Thoracic aorta (tissue), 2 donors: Measurements from ENCODE around the gene DNAH17. TPM values are rescaled to one million over a fixed set of nuclear protein-coding genes. Genes with fewer than 3 reads are reported as not detected.

ENCODE experiments used
- ATAC-seq: fragments of 150-250 bp; one replicate; pipeline ENCODE4 v1.8.0; 2017; ENCODE audit warnings: low read depth; ENCODE audit not compliant: insufficient number of reproducible peaks, low FRiP score
- DNase-seq: peaks from one replicate; pipeline ENCODE4 v3.0.0-alpha.2; 2020; ENCODE audit warnings: low spot score
- H3K27ac ChIP-seq, 2 donors: fragments of 200-600 bp; sonication (generic); 1 replicate in 1 of 2; 2 replicates in 1 of 2; pipeline ENCODE4 v1.5.1; 2016; ENCODE audit warnings: mild to moderate bottlenecking in 2 of 2, moderate library complexity in 2 of 2
- H3K27me3 ChIP-seq: fragments of 200-600 bp; sonication (generic); replicated peaks from 2 replicates; pipeline ENCODE4 v1.6.0; 2016; ENCODE audit warnings: mild to moderate bottlenecking; ENCODE audit not compliant: insufficient read depth
- H3K36me3 ChIP-seq: fragments of 200-600 bp; sonication (generic); one replicate; pipeline ENCODE4 v1.5.1; 2016
- H3K4me1 ChIP-seq, 2 donors: fragments of 200-600 bp; sonication (generic); 1 replicate in 1 of 2; 2 replicates in 1 of 2; pipeline versions ENCODE4 v1.5.1 to v1.6.0; 2016; ENCODE audit warnings: low read depth in 2 of 2, mild to moderate bottlenecking in 1 of 2; ENCODE audit not compliant: control insufficient read depth in 1 of 2
- H3K4me3 ChIP-seq: fragments of 200-600 bp; sonication (generic); 2 replicates; pipeline ENCODE4 v1.5.1; 2016; ENCODE audit warnings: mild to moderate bottlenecking
- H3K9me3 ChIP-seq: fragments of 200-600 bp; sonication (generic); 2 replicates; pipeline ENCODE4 v1.5.1; 2016
- CTCF ChIP-seq: fragments of 200-600 bp; sonication (generic); IDR thresholded peaks from one replicate; pipeline ENCODE4 v1.5.1; 2019; ENCODE audit warnings: antibody characterized with exemption
- total RNA-seq, 2 donors: library from RNA; depleted of rRNA; stranded (reverse); fragments of >200 nt; gene quantifications; one replicate each; pipeline versions ENCODE4 v1.1.0 to v1.2.3, GENCODE V29; 2016

The DNAH17 gene
- total RNA-seq, 2 donors from 2014 or later = 0.14 TPM

- DNase-seq = no peak
- H3K4me1 ChIP-seq = peaks cover 12 to 34% of the 10 kb centered on the region in 2 donors
- no peak overlapping the region for H3K4me3 ChIP-seq
- no peak for TF ChIP-seq CTCF
- H3K9me3 ChIP-seq = no peaks in the 10 kb centered on the region
- H3K27me3 ChIP-seq = no peaks in the 10 kb centered on the region
- no peak for ATAC-seq
- H3K36me3 ChIP-seq = peaks cover 15% of the 10 kb centered on the region
- H3K27ac ChIP-seq = no peak overlapping the region
Observed at GRCh38 chr17:78395155-78395554, 182.0 kb downstream of the DNAH17 start.

- Histone ChIP-seq H3K9me3 (no peaks in the 10 kb centered on the region), H3K36me3 (peaks cover 6% of the 10 kb centered on the region), H3K27ac (no peak overlapping the region), H3K27me3 (no peaks in the 10 kb centered on the region), H3K4me1 (peaks cover 12 to 37% of the 10 kb centered on the region in 2 donors), H3K4me3 (no peak overlapping the region)
- TF ChIP-seq CTCF = no peak
- DNase-seq (no peak), ATAC-seq (no peak)
Observed at GRCh38 chr17:78394209-78394608, 183.0 kb downstream of the DNAH17 start.

GRCh38 chr17:78393575-78393974 lies 183.6 kb downstream of the DNAH17 start:
- DNase-seq (no peak), ATAC-seq (no peak)
- Histone ChIP-seq H3K27ac (no peak overlapping the region), H3K9me3 (no peaks in the 10 kb centered on the region), H3K36me3 (no peaks in the 10 kb centered on the region), H3K4me1 (peaks cover 12 to 40% of the 10 kb centered on the region in 2 donors), H3K27me3 (no peaks in the 10 kb centered on the region), H3K4me3 (no peak overlapping the region)
- no peak for TF ChIP-seq CTCF

- DNase-seq (no peak), ATAC-seq (no peak)
- Histone ChIP-seq H3K4me3 (no peak overlapping the region), H3K36me3 (no peaks in the 10 kb centered on the region), H3K27ac (no peak overlapping the region), H3K9me3 (no peaks in the 10 kb centered on the region), H3K4me1 (peaks cover 18 to 40% of the 10 kb centered on the region in 2 donors), H3K27me3 (no peaks in the 10 kb centered on the region)
- no peak for TF ChIP-seq CTCF
Observed at GRCh38 chr17:78392295-78392694, 184.9 kb downstream of the DNAH17 start.

GRCh38 chr17:78391843-78392242 lies 185.4 kb downstream of the DNAH17 start:
- no peaks in the 10 kb centered on the region for H3K36me3 ChIP-seq
- H3K27ac ChIP-seq = no peak overlapping the region
- DNase-seq (no peak), ATAC-seq (no peak)
- H3K4me1 ChIP-seq = peaks cover 18 to 40% of the 10 kb centered on the region in 2 donors
- TF ChIP-seq CTCF = no peak
- no peaks in the 10 kb centered on the region for H3K27me3 ChIP-seq
- H3K9me3 ChIP-seq = no peaks in the 10 kb centered on the region
- H3K4me3 ChIP-seq = no peak overlapping the region
